AG09309 (cell line): ENCODE measurements around the gene GNAL.

Source experiments
- DNase-seq: peaks from one replicate; pipeline ENCODE4 v3.0.0-alpha.2; 2010; ENCODE audit warnings: low read depth
- H3K4me3 ChIP-seq: 2 replicates; pipeline ENCODE4 v1.5.1; 2011; ENCODE audit warnings: mild to moderate bottlenecking, low read depth, low read length, moderate library complexity; ENCODE audit not compliant: control insufficient read depth
- TF ChIP-seq, protein P1 (sequence below): IDR thresholded peaks from 2 replicates; pipeline ENCODE4 v1.5.1; 2011; ENCODE audit warnings: mild to moderate bottlenecking, low read depth, low read length, inconsistent platforms; ENCODE audit not compliant: insufficient read depth, control insufficient read depth; ENCODE audit errors: missing control alignments

The GNAL gene

DNA sequence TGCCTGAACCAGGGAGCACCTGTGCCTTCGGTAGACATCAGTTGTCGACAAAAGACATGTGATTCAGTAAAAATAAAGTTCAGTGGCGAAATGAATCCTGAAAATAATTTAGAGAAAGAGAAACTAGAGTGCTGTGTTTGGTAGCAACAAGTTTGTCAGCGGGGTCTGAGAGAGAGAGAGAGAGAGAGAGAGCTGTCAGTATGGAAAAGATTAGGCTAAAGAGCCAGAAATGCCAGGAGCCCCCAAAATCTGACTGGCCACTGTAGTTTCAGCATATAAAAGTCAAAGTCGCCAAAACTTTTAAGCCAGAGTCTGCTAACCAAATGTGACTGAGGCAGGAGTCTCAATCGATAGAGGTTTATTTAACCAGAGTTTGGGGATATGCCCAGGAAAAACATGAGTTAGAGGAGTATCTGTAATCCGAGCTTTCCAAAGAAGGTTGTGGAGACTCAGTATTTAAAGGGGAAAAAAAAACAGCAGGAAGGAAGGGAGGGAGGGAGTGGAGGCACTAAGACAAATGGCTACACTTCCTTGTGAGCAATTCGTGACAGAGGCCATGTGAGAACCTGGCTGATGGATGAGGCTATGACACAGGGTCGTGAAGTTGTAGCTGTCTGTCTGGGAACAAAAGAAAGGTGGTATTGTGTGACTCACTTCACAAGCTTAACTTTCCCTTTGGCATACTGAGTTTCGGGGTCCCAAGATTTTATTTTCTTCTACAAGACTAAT, 20.5 kb upstream of the GNAL start:
- no peak overlapping the region for H3K4me3 ChIP-seq
- DNase-seq = no peak
- TF ChIP-seq, protein P1, sequence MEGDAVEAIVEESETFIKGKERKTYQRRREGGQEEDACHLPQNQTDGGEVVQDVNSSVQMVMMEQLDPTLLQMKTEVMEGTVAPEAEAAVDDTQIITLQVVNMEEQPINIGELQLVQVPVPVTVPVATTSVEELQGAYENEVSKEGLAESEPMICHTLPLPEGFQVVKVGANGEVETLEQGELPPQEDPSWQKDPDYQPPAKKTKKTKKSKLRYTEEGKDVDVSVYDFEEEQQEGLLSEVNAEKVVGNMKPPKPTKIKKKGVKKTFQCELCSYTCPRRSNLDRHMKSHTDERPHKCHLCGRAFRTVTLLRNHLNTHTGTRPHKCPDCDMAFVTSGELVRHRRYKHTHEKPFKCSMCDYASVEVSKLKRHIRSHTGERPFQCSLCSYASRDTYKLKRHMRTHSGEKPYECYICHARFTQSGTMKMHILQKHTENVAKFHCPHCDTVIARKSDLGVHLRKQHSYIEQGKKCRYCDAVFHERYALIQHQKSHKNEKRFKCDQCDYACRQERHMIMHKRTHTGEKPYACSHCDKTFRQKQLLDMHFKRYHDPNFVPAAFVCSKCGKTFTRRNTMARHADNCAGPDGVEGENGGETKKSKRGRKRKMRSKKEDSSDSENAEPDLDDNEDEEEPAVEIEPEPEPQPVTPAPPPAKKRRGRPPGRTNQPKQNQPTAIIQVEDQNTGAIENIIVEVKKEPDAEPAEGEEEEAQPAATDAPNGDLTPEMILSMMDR = no peak

DNA sequence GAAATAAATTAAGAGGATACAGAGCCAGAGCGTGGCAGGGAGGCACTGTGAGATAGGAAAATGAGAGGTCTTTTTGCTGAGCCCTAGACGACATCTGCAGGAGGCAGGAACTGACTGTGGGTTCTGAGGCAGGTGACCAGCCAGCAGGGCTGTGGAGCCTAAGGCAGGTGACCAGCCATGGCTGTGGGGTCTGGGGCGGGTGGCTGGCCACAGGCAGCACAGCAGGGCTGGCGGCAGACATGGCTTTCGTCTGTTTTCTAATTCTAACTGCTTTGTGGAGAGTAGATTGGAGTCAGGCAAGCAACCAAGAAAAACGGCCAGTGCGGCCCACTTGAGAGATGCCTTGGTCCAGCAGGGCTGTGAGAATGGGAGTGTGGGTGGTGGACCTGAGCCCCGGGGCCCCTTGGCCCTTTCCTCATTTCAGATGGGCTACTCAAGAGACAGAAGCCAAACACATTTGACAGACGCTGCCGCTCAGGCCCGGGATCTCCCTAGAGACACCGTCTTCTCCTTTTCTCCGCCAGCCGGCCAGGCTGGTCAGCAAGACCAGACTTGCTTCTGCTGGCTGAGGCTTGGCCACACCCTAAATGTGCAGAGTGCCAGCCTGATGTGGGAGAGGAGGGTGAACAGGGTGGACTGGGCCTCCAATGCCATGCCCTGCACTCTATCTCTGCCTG, 19.7 kb upstream of the GNAL start:
- TF ChIP-seq, protein P1 = no peak
- no peak overlapping the region for H3K4me3 ChIP-seq
- no peak for DNase-seq

DNA sequence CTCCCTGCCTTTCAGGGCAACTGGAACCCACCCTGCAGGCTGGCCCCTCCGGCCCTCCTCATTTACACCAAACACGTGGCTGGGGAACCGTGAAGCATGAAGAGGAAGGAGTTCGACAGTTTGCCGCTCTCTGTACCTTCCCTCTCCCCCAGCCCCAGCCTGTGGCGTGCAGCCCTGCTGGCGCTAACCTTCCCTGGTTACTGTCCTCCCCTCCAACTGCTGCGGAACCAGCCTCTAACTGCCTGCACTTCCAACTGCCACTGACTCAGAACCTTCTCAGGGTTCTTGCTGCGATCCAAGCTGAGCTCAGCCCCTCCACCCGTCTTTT, 19.2 kb upstream of the GNAL start:
- TF ChIP-seq, protein P1 = no peak
- no peak overlapping the region for H3K4me3 ChIP-seq
- DNase-seq = no peak

DNA sequence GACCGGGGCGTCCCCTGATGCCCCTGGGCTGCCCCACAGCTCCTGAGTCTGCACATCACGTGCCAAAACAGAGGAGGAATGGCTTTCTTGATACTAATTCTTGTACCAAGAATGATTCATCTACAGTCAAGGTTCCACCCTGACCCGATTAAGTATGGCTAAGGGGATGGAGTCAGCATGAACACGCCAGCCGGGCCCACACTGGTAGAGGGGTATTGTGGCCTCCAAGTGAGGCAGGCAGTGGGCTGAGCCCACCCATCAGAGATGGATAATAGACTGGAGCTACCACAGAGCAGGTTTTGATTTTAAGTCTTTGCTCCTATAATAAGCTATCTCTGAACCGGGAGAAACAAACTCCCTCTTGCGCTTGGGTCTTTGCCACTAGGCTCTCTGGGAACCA, 17.9 kb upstream of the GNAL start:
- TF ChIP-seq, protein P1 = no peak
- H3K4me3 ChIP-seq = no peak overlapping the region
- DNase-seq = no peak

DNA sequence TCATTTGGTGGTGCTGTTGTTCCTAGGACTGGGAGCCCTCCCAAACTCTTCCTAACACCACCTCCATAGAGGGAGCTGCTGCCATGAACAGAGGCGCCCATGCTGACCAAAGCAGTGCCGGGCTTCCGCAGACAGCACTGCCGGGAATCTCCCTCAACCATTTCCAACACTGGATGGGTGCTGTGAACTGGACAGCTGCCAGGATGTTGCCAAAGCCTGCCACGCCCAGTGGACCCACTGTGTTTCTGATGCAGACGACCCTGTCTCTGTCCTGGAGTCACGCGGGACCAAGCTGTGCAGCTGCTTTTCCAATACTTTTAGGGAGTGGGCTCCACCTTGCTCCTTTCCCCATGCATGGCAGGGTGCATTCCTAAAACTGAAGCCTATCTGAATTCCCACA, 16.9 kb upstream of the GNAL start:
- no peak overlapping the region for H3K4me3 ChIP-seq
- no peak for DNase-seq
- TF ChIP-seq, protein P1 = no peak

DNA sequence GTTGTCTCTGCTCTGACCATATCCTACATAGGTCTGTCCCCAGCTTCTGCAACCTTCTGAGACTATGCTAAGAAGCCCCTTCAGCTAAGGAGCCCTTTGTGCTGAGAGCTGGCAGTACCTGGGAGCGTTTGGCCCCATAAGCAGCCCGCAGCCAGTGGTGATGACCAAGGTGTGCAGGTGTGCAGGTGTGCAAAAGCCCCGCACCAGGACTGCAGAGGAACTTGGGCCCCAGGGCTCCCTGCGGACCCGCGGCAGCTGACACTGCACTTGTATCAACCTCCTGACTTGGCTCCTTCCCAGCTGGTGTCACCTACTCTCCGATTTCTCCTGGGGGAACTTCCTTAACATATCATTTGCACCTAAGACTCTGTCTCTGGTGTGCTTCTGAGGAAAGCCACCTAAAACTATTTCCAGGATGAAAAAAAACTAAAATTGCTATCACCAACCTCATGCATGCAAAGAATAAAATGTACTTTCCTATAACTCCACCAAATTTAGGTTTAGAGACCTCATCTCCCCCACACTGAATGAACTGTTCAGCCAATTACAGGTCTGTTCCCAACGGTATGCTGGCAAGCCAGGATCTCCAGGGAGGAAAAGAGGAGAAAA, 16.1 kb upstream of the GNAL start:
- DNase-seq = no peak
- H3K4me3 ChIP-seq = no peak overlapping the region
- TF ChIP-seq, protein P1 = no peak
